ENCODE measurements around the gene KIF7. TPM values are rescaled to one million over a fixed set of nuclear protein-coding genes. Genes with fewer than 3 reads are reported as not detected.

The KIF7 gene
- total and polyA plus RNA-seq, 2 experiments from 2014 or later, result 4.6 to 20.1 TPM

DNA sequence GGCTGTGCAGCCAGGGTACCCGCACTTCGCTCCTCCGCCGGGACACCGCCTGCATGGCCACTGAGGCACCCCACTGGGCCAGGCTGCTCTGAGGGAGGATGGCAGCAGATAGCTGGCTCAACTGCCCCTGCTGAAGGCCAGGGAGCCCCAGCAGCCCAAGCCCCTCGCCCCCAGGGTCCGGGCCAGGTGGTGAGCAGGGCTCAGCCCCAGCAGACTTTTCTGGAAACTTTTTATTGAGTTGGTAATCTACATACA is 12.4 kb upstream of the KIF7 start (continued):
- TF ChIP-seq, protein P1, sequence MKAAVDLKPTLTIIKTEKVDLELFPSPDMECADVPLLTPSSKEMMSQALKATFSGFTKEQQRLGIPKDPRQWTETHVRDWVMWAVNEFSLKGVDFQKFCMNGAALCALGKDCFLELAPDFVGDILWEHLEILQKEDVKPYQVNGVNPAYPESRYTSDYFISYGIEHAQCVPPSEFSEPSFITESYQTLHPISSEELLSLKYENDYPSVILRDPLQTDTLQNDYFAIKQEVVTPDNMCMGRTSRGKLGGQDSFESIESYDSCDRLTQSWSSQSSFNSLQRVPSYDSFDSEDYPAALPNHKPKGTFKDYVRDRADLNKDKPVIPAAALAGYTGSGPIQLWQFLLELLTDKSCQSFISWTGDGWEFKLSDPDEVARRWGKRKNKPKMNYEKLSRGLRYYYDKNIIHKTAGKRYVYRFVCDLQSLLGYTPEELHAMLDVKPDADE (IDR thresholded peaks at IDR 0.05), result no peak

GRCh38 chr15:89666858-89667705 is 11.8 kb upstream of the KIF7 start:
- no peaks in the 10 kb centered on the region for H3K36me3 ChIP-seq (ENCODE audit: insufficient read depth)
- H3K4me3 ChIP-seq, result no peak overlapping the region
- H3K4me1 ChIP-seq (ENCODE audit: insufficient read depth), result peaks cover 16% of the 10 kb centered on the region
- no peaks in the 10 kb centered on the region for H3K9me3 Mint-ChIP-seq
- H3K4me2 ChIP-seq, result no peak overlapping the region
- no peak overlapping the region for H3K4me3 Mint-ChIP-seq
- peaks cover 19% of the 10 kb centered on the region for H3K4me1 Mint-ChIP-seq
- H3K27me3 Mint-ChIP-seq (ENCODE audit: insufficient read depth, low read depth, poor library complexity), result peaks cover 17% of the 10 kb centered on the region
- ATAC-seq, result no peak
- H3K36me3 Mint-ChIP-seq (ENCODE audit: low read depth), result no peaks in the 10 kb centered on the region
- H2AFZ ChIP-seq, result no peak overlapping the region
- peaks cover 20% of the 10 kb centered on the region for H3K27me3 ChIP-seq (ENCODE audit: insufficient read depth)
- no peaks in the 10 kb centered on the region for H3K9me2 ChIP-seq (ENCODE audit: insufficient read depth)
- no peaks in the 10 kb centered on the region for H4K20me1 ChIP-seq (replicated peaks; ENCODE audit: insufficient read depth)
- H3K79me2 ChIP-seq (replicated peaks; ENCODE audit: insufficient read depth), result no peaks in the 10 kb centered on the region
- H3F3A ChIP-seq (replicated peaks; ENCODE audit: low read depth), result no peaks in the 10 kb centered on the region
- no peak overlapping the region for H3K27ac Mint-ChIP-seq
- DNase-seq (ENCODE audit: low spot score), result no peak
- H3K27ac ChIP-seq (ENCODE audit: low read depth), result no peak overlapping the region
- TF ChIP-seq NANOG (IDR thresholded peaks at IDR 0.05; ENCODE audit: borderline replicate concordance) (no peak), EZH2 (IDR thresholded peaks at IDR 0.05; ENCODE audit: low read depth, unreplicated experiment) (no peak), ZNF114 (CRISPR knock-in tag; IDR thresholded peaks at IDR 0.05) (no peak), CTCF (conservative IDR thresholded peaks at IDR 0.05; ENCODE audit: low read depth in 2 of 2) (no peak), REST (IDR thresholded peaks at IDR 0.05; ENCODE audit: unreplicated experiment) (no peak), JUNB (IDR thresholded peaks at IDR 0.05; ENCODE audit: unreplicated experiment) (no peak), POLR2AphosphoS5 (IDR thresholded peaks at IDR 0.05; ENCODE audit: low read depth) (no peak), ZNF462 (CRISPR knock-in tag; IDR thresholded peaks at IDR 0.05) (no peak), ZNF331 (CRISPR knock-in tag; IDR thresholded peaks at IDR 0.05; ENCODE audit: low read depth) (no peak)
- TF ChIP-seq, protein P1 (IDR thresholded peaks at IDR 0.05), result no peak

All from GM23338 (cell line).